Tibial artery (tissue), 4 donors: ENCODE measurements around the gene POR.

Experiments
- DNase-seq, 2 donors: peaks; one replicate each; pipeline ENCODE4 v3.0.0-alpha.2; 2019
- H3K27ac ChIP-seq, 2 donors: fragments of 200-600 bp; sonication (generic) in 1 of 2; 1 replicate in 1 of 2; 2 replicates in 1 of 2; pipeline ENCODE4 v1.5.1; 2018 to 2019; ENCODE audit warnings: mild to moderate bottlenecking in 1 of 2
- H3K27me3 ChIP-seq, 2 donors: fragments of 200-600 bp; sonication (generic) in 1 of 2; one replicate each; pipeline versions ENCODE4 v1.5.1 to v1.6.0; 2016 to 2019
- H3K36me3 ChIP-seq, 3 donors: fragments of 200-600 bp; sonication (generic) in 2 of 3; one replicate each; pipeline ENCODE4 v1.5.1; 2016 to 2019; ENCODE audit warnings: mild to moderate bottlenecking in 2 of 3
- H3K4me1 ChIP-seq, 4 donors: fragments of 200-600 bp; sonication (generic) in 2 of 4; 1 replicate in 3 of 4; 2 replicates in 1 of 4; pipeline ENCODE4 v1.5.1; 2016 to 2019
- H3K4me3 ChIP-seq, 2 donors: fragments of 200-600 bp; sonication (generic) in 1 of 2; 1 replicate in 1 of 2; 2 replicates in 1 of 2; pipeline ENCODE4 v1.5.1; 2018 to 2019; ENCODE audit warnings: mild to moderate bottlenecking in 2 of 2
- H3K9me3 ChIP-seq, 3 donors: fragments of 200-600 bp; sonication (generic) in 1 of 3; one replicate each; pipeline ENCODE4 v1.5.1; 2016 to 2019
- CTCF ChIP-seq, 2 experiments: fragments of 200-600 bp in 1 of 2; fragments of 450-650 bp in 1 of 2; IDR thresholded peaks; one replicate each; pipeline ENCODE4 v1.5.1; 2017 to 2019; ENCODE audit warnings: antibody characterized with exemption in 2 of 2, mild to moderate bottlenecking in 1 of 2, moderate library complexity in 1 of 2
- intact Hi-C: fragments of 100-400 bp; cut with DNase I; formaldehyde crosslinking; loops from one replicate; pipeline ENCODE4 v1.15.0; 2023; ENCODE audit warnings: low total_unique reads

Gene POR

GRCh38 chr7:75967487-75967997 lies 52.6 kb downstream of the POR start:
- Histone ChIP-seq H3K9me3 (no peaks in the 10 kb centered on the region), H3K36me3 (peaks cover 0 to 7% (median 4%) of the 10 kb centered on the region in 3 donors), H3K4me3 (no peak overlapping the region), H3K4me1 (peaks cover 12 to 79% (median 51%) of the 10 kb centered on the region in 4 donors), H3K27ac (peak overlapping the region; percentile 88 to 95), H3K27me3 (no peaks in the 10 kb centered on the region)
- peak in 1 of 2 donors; percentile 73 for DNase-seq
- no peak for TF ChIP-seq CTCF (IDR thresholded peaks at IDR 0.05)
- intact Hi-C loops = no loop called here

- H3K4me1 ChIP-seq = peaks cover 12 to 74% (median 49%) of the 10 kb centered on the region in 4 donors
- H3K4me3 ChIP-seq = no peak overlapping the region
- TF ChIP-seq CTCF (IDR thresholded peaks at IDR 0.05) = no peak
Measured at GRCh38 chr7:75968012-75968411, 53.1 kb downstream of the POR start.

GRCh38 chr7:75968561-75969001 lies 53.6 kb downstream of the POR start:
- intact Hi-C loops = no loop called here
- Histone ChIP-seq H3K4me3 (no peak overlapping the region), H3K27me3 (no peaks in the 10 kb centered on the region), H3K9me3 (no peaks in the 10 kb centered on the region), H3K36me3 (peaks cover 0 to 18% (median 13%) of the 10 kb centered on the region in 3 donors), H3K4me1 (peaks cover 6 to 68% (median 43%) of the 10 kb centered on the region in 4 donors), H3K27ac (peak overlapping the region; percentile 88 to 95)
- peak in 1 of 2 donors; percentile 85 for DNase-seq
- no peak for TF ChIP-seq CTCF (IDR thresholded peaks at IDR 0.05)

More at GRCh38 chr7:75968012-75968411, 53.1 kb downstream of the POR start:
- DNase-seq = no peak
- Histone ChIP-seq H3K9me3 (no peaks in the 10 kb centered on the region), H3K36me3 (peaks cover 0 to 12% (median 9%) of the 10 kb centered on the region in 3 donors), H3K27me3 (no peaks in the 10 kb centered on the region), H3K27ac (peak overlapping the region; percentile 88 to 95)
- intact Hi-C loops = no loop called here

GRCh38 chr7:75969182-75969581 lies 54.2 kb downstream of the POR start:
- peak overlapping the region; percentile 88 to 95 for H3K27ac ChIP-seq
- no peaks in the 10 kb centered on the region for H3K9me3 ChIP-seq
- H3K27me3 ChIP-seq = no peaks in the 10 kb centered on the region
- TF ChIP-seq CTCF (IDR thresholded peaks at IDR 0.05) = no peak
- intact Hi-C loops = no loop called here
- peaks cover under 1 to 62% (median 42%) of the 10 kb centered on the region in 4 donors for H3K4me1 ChIP-seq
- peaks cover 0 to 24% (median 13%) of the 10 kb centered on the region in 3 donors for H3K36me3 ChIP-seq
- H3K4me3 ChIP-seq = no peak overlapping the region
- DNase-seq = peak; percentile 68 to 81

- no peaks in the 10 kb centered on the region for H3K27me3 ChIP-seq
- H3K36me3 ChIP-seq = peaks cover 0 to 24% (median 13%) of the 10 kb centered on the region in 3 donors
- H3K9me3 ChIP-seq = no peaks in the 10 kb centered on the region
- no peak overlapping the region for H3K4me3 ChIP-seq
- TF ChIP-seq CTCF (IDR thresholded peaks at IDR 0.05) = no peak
- peaks cover 0 to 55% (median 40%) of the 10 kb centered on the region in 4 donors for H3K4me1 ChIP-seq
- DNase-seq = no peak
- peak overlapping the region; percentile 88 to 95 for H3K27ac ChIP-seq
- intact Hi-C loops = no loop called here
Measured at GRCh38 chr7:75969704-75970498, 54.9 kb downstream of the POR start.
